Muscle of arm (tissue), 12 donors: Measurements from ENCODE around the gene ATE1. TPM values are rescaled to one million over a fixed set of nuclear protein-coding genes. Genes with fewer than 3 reads are reported as not detected.
"Not testable (repeated sequence)": the region's sequence is repeated elsewhere in the genome, so short reads cannot be mapped to it uniquely, and the experiment has no call there.

ENCODE experiments used
- DNase-seq: peaks from one replicate; pipeline ENCODE4 v3.0.0-alpha.2; 2013
- polyA plus RNA-seq, 12 donors: library from polyadenylated mRNA; unstranded; fragments of 120-200 nt; gene quantifications; one replicate each; pipeline ENCODE4 v1.2.1, GENCODE V29; 2013; ENCODE audit not compliant: insufficient read length in 12 of 12

ATE1 gene
- polyA plus RNA-seq, 12 donors = 16.9 to 28.3 (median 22.3) TPM; not detected in 1

- DNase-seq = no peak
Measured at GRCh38 chr10:121791761-121792160, 136.1 kb downstream of the ATE1 start.

- DNase-seq = no peak
Measured at GRCh38 chr10:121788717-121789116, 139.1 kb downstream of the ATE1 start.

GRCh38 chr10:121788115-121788514 lies 139.7 kb downstream of the ATE1 start:
- no peak for DNase-seq

GRCh38 chr10:121787169-121787568 lies 140.7 kb downstream of the ATE1 start:
- no peak for DNase-seq

- no peak for DNase-seq
Measured at GRCh38 chr10:121783782-121784372, 144.0 kb downstream of the ATE1 start.

- no peak for DNase-seq
Measured at GRCh38 chr10:121781101-121781500, 146.7 kb downstream of the ATE1 start.

- DNase-seq = no peak
Measured at GRCh38 chr10:121774813-121775212, 153.0 kb downstream of the ATE1 start.

- DNase-seq = no peak
Measured at GRCh38 chr10:121774404-121774803, 153.4 kb downstream of the ATE1 start.

GRCh38 chr10:121772884-121773283 lies 154.9 kb downstream of the ATE1 start:
- DNase-seq = no peak

GRCh38 chr10:121772406-121772805 lies 155.4 kb downstream of the ATE1 start:
- no peak for DNase-seq

GRCh38 chr10:121771966-121772365 lies 155.9 kb downstream of the ATE1 start:
- DNase-seq = no peak

- DNase-seq = no peak
Measured at GRCh38 chr10:121766426-121766825, 161.4 kb downstream of the ATE1 start.

GRCh38 chr10:121765204-121765603 lies 162.6 kb downstream of the ATE1 start:
- DNase-seq = no peak

- no peak for DNase-seq
Measured at GRCh38 chr10:121764233-121764942, 163.4 kb downstream of the ATE1 start.

- DNase-seq = not testable (repeated sequence)
Measured at GRCh38 chr10:121757241-121757640, 170.6 kb downstream of the ATE1 start.

- DNase-seq = not testable (repeated sequence)
Measured at GRCh38 chr10:121755496-121755895, 172.3 kb downstream of the ATE1 start.

- no peak for DNase-seq
Measured at GRCh38 chr10:121754666-121755065, 173.2 kb downstream of the ATE1 start.

- no peak for DNase-seq
Measured at GRCh38 chr10:121753726-121754476, 173.9 kb downstream of the ATE1 start.

GRCh38 chr10:121751191-121751760 lies 176.6 kb downstream of the ATE1 start:
- no peak for DNase-seq

- no peak for DNase-seq
Measured at GRCh38 chr10:121747163-121747775, 180.6 kb downstream of the ATE1 start.

GRCh38 chr10:121741248-121741792 lies 186.5 kb downstream of the ATE1 start:
- DNase-seq = no peak

GRCh38 chr10:121740069-121740468 lies 187.8 kb downstream of the ATE1 start:
- no peak for DNase-seq
